Keratinocyte (primary cell): ENCODE measurements around the gene SERPINA5. TPM values are rescaled to one million over a fixed set of nuclear protein-coding genes. Genes with fewer than 3 reads are reported as not detected.

Source experiments
- DNase-seq: peaks from one replicate; pipeline ENCODE4 v3.0.0-alpha.2; 2011; ENCODE audit warnings: low read depth, missing footprints, low spot score
- FAIRE-seq: peaks from 2 replicates; lab custom pipeline; 2011; peaks lifted over from hg19 to GRCh38; lab: Jason Lieb, UNC
- H2AFZ ChIP-seq: 2 replicates; pipeline ENCODE4 v1.6.0; 2012; ENCODE audit warnings: low read length, control low read depth, inconsistent platforms; ENCODE audit not compliant: control insufficient read depth
- H3K27ac ChIP-seq: 2 replicates; pipeline ENCODE4 v1.5.1; 2011; ENCODE audit warnings: low read length; ENCODE audit not compliant: control insufficient read depth, insufficient read depth
- H3K27me3 ChIP-seq: 3 replicates; pipeline ENCODE4 v1.6.0; 2011; ENCODE audit warnings: low read length; ENCODE audit not compliant: control insufficient read depth, insufficient read depth; ENCODE audit errors: extremely low read depth
- H3K36me3 ChIP-seq, 2 experiments: 2 replicates in 1 of 2; 3 replicates in 1 of 2; pipeline ENCODE4 v1.5.1; 2011; ENCODE audit warnings: low read length in 2 of 2, mild to moderate bottlenecking in 1 of 2; ENCODE audit not compliant: control insufficient read depth in 2 of 2, insufficient read depth in 2 of 2; ENCODE audit errors: extremely low read depth in 1 of 2
- H3K4me1 ChIP-seq: 3 replicates; pipeline ENCODE4 v1.5.1; 2011; ENCODE audit warnings: low read length; ENCODE audit not compliant: control insufficient read depth, insufficient read depth; ENCODE audit errors: extremely low read depth
- H3K4me2 ChIP-seq: 3 replicates; pipeline ENCODE4 v1.6.0; 2011; ENCODE audit warnings: low read depth, low read length; ENCODE audit not compliant: control insufficient read depth, insufficient read depth; ENCODE audit errors: extremely low read depth
- H3K4me3 ChIP-seq, 3 experiments: fragments of 200-600 bp in 1 of 3; sonication (generic) in 1 of 3; 2 replicates in 2 of 3; 3 replicates in 1 of 3; pipeline ENCODE4 v1.5.1; 2011 to 2016; ENCODE audit warnings: low read length in 3 of 3, mild to moderate bottlenecking in 3 of 3, control low read depth in 2 of 3, inconsistent platforms in 1 of 3, low read depth in 1 of 3, mixed read lengths in 1 of 3, mixed run types in 1 of 3, moderate library complexity in 1 of 3; ENCODE audit not compliant: control insufficient read depth in 2 of 3, insufficient read depth in 2 of 3; ENCODE audit errors: extremely low read depth in 1 of 3
- H3K79me2 ChIP-seq: 2 replicates; pipeline ENCODE4 v1.6.0; 2012; ENCODE audit warnings: low read length; ENCODE audit not compliant: control insufficient read depth, insufficient read depth
- H3K9ac ChIP-seq: 3 replicates; pipeline ENCODE4 v1.6.0; 2011; ENCODE audit warnings: low read length; ENCODE audit not compliant: control insufficient read depth, insufficient read depth; ENCODE audit errors: extremely low read depth
- H3K9me1 ChIP-seq: 3 replicates; pipeline ENCODE4 v1.6.0; 2011; ENCODE audit warnings: low read length; ENCODE audit not compliant: control insufficient read depth, insufficient read depth; ENCODE audit errors: extremely low read depth
- H3K9me3 ChIP-seq: 2 replicates; pipeline ENCODE4 v1.5.1; 2012; ENCODE audit warnings: low read depth, low read length; ENCODE audit not compliant: control insufficient read depth
- H4K20me1 ChIP-seq: 3 replicates; pipeline ENCODE4 v1.6.0; 2011; ENCODE audit warnings: low read length; ENCODE audit not compliant: control insufficient read depth, insufficient read depth; ENCODE audit errors: extremely low read depth
- CTCF ChIP-seq, 3 experiments: IDR thresholded peaks in 1 of 3; conservative IDR thresholded peaks in 1 of 3; optimal IDR thresholded peaks in 1 of 3; 2 replicates in 2 of 3; 3 replicates in 1 of 3; pipeline versions ENCODE3 to v1.5.1; 2011; ENCODE audit warnings: low read length in 3 of 3, mild to moderate bottlenecking in 3 of 3, moderate library complexity in 2 of 3, control low read depth in 1 of 3, inconsistent platforms in 1 of 3; ENCODE audit not compliant: insufficient read depth in 2 of 3; ENCODE audit errors: extremely low read depth in 1 of 3
- EZH2 ChIP-seq: IDR thresholded peaks from one replicate; pipeline ENCODE4 v1.6.1; 2012; ENCODE audit warnings: inconsistent platforms, mild to moderate bottlenecking, low read length, moderate library complexity
- dilution Hi-C: fragments of 300-500 bp; cut with MboI; formaldehyde crosslinking; loops from one replicate; pipeline ENCODE4 v1.7.0; 2020; ENCODE audit warnings: low sequenced_read_pairs; ENCODE audit not compliant: extremely low pct_ligation_motif_present
- polyA plus RNA-seq, 5 experiments: library from polyadenylated mRNA; depleted of rRNA in 3 of 5; stranded (reverse) in 3 of 5; stranded (forward) in 1 of 5; unstranded in 1 of 5; fragments of >200 nt; gene quantifications; 1 replicate in 1 of 5; 2 replicates in 3 of 5; 3 replicates in 1 of 5; pipeline versions ENCODE4 v1.2.1 to v1.2.3, GENCODE V29; 2011 to 2012; ENCODE audit warnings: missing spikeins in 2 of 5, low read depth in 1 of 5, low replicate concordance in 1 of 5

The SERPINA5 gene
- polyA plus RNA-seq, 1 donor (not counting 4 experiments of a cell fraction or from before 2014, with no cell fraction given): not detected

- Histone ChIP-seq H3K79me2 (no peaks in the 10 kb centered on the region), H3K9me1 (no peaks in the 10 kb centered on the region), H2AFZ (peak overlapping the region; percentile 71), H3K4me2 (peak overlapping the region; percentile 65), H3K4me1 (peaks cover 22% of the 10 kb centered on the region), H3K27me3 (no peaks in the 10 kb centered on the region), H3K9me3 (no peaks in the 10 kb centered on the region), H3K36me3 (no peaks in the 10 kb centered on the region), H3K4me3 (no peak overlapping the region), H3K9ac (peak overlapping the region; percentile 41), H4K20me1 (no peaks in the 10 kb centered on the region), H3K27ac (peak overlapping the region; percentile 65)
- no peak for TF ChIP-seq EZH2
- no peak for TF ChIP-seq CTCF (optimal IDR thresholded peaks at IDR 0.05 in 1 of 3, IDR thresholded peaks at IDR 0.05 in 1 of 3, conservative IDR thresholded peaks at IDR 0.05 in 1 of 3; ENCODE audit: extremely low read depth in 1 of 3, insufficient read depth in 2 of 3, low read length in 3 of 3)
- DNase-seq: peak; percentile 69
- dilution Hi-C loops: no loop called here
- peak; percentile 81 for FAIRE-seq
These were observed 39.0 kb upstream of the SERPINA5 start for GRCh38 chr14:94542111-94542810.

GRCh38 chr14:94542811-94543440 lies 38.3 kb upstream of the SERPINA5 start:
- no peaks in the 10 kb centered on the region for H3K9me3 ChIP-seq
- H3K4me1 ChIP-seq: peaks cover 22% of the 10 kb centered on the region
- TF ChIP-seq CTCF (optimal IDR thresholded peaks at IDR 0.05 in 1 of 3, IDR thresholded peaks at IDR 0.05 in 1 of 3, conservative IDR thresholded peaks at IDR 0.05 in 1 of 3; ENCODE audit: extremely low read depth in 1 of 3, insufficient read depth in 2 of 3, low read length in 3 of 3) (no peak), EZH2 (no peak)
- H3K4me2 ChIP-seq: peak overlapping the region; percentile 65
- H3K27me3 ChIP-seq: no peaks in the 10 kb centered on the region
- peak overlapping the region; percentile 41 for H3K9ac ChIP-seq
- H3K9me1 ChIP-seq: no peaks in the 10 kb centered on the region
- no peaks in the 10 kb centered on the region for H3K36me3 ChIP-seq
- peak overlapping the region; percentile 65 for H3K27ac ChIP-seq
- FAIRE-seq (peak; percentile 58), DNase-seq (no peak)
- no peak overlapping the region for H3K4me3 ChIP-seq
- H4K20me1 ChIP-seq: no peaks in the 10 kb centered on the region
- no peaks in the 10 kb centered on the region for H3K79me2 ChIP-seq
- dilution Hi-C loops: no loop called here
- peak overlapping the region; percentile 71 for H2AFZ ChIP-seq
